Measurements from ENCODE around the gene PTPRT.

PTPRT gene

GRCh38 chr20:42432496-42433334 is 757.0 kb downstream of the PTPRT start:
- H3K4me1 ChIP-seq (ENCODE audit: insufficient read depth, low read length), result no peaks in the 10 kb centered on the region
- H3K36me3 ChIP-seq (ENCODE audit: insufficient read depth, low read length), result no peaks in the 10 kb centered on the region
- H3K9ac ChIP-seq (ENCODE audit: low read depth, low read length), result no peak overlapping the region
- H3K9me3 ChIP-seq (ENCODE audit: control insufficient read depth, insufficient read depth, low read length), result no peaks in the 10 kb centered on the region

DNA sequence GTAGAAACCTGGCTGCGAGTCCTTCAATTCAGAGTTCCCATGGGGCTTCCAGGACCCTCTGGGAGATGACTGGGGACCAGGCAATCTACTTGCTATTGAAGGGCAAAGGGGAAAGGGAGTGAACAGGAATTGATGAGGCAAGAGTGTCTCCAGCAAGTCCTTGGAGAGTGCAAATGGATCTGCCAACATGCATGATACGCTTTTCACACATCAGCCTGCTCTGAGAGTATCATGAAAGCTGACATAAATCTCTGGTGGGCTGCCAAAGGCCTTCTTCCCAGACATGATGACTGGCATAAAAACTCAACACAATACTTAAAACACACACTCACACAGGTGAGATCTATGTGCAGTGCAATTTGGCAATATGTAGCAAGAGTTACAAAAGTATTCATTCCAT is 759.1 kb downstream of the PTPRT start:
- no peak overlapping the region for H3K9ac ChIP-seq (ENCODE audit: low read depth, low read length)
- no peaks in the 10 kb centered on the region for H3K4me1 ChIP-seq (ENCODE audit: insufficient read depth, low read length)
- H3K9me3 ChIP-seq (ENCODE audit: control insufficient read depth, insufficient read depth, low read length), result no peaks in the 10 kb centered on the region
- H3K36me3 ChIP-seq (ENCODE audit: insufficient read depth, low read length), result no peaks in the 10 kb centered on the region

DNA sequence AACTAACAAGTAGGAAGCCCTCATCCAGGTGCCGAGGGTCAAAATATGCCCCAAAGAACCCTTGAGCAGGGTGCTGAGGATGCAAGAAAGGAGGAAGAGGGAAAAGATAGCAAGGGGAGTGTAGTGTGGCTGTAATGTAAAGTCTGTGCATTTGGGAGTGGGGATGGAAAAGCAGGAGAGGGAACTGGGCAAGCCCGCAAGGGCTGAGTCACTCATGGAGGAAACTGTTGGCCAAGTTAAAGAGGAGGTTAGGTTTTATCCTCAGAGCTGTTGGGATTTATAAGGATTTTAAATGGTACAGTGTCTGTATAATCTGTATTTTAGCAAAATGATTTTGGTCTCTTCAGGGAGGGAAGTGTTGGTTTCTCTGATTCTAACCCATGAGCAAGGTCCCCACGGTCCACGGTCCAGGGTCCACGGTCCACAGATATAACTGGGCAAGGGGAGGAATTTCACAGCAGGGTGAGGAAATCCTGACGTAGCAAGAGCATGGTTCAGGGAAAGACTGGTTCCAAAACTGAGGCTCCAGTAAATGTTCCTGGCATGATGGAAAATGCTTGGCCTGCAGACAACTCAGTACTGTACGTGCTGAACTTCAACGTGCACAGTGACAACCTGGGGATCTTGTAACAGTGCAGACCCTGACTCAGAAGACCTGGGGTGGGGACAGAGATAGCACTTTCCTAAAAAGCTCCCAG is 759.8 kb downstream of the PTPRT start:
- Histone ChIP-seq H3K36me3 (ENCODE audit: insufficient read depth, low read length) (no peaks in the 10 kb centered on the region), H3K4me1 (ENCODE audit: insufficient read depth, low read length) (no peaks in the 10 kb centered on the region), H3K9me3 (ENCODE audit: control insufficient read depth, insufficient read depth, low read length) (no peaks in the 10 kb centered on the region), H3K9ac (ENCODE audit: low read depth, low read length) (no peak overlapping the region)

DNA sequence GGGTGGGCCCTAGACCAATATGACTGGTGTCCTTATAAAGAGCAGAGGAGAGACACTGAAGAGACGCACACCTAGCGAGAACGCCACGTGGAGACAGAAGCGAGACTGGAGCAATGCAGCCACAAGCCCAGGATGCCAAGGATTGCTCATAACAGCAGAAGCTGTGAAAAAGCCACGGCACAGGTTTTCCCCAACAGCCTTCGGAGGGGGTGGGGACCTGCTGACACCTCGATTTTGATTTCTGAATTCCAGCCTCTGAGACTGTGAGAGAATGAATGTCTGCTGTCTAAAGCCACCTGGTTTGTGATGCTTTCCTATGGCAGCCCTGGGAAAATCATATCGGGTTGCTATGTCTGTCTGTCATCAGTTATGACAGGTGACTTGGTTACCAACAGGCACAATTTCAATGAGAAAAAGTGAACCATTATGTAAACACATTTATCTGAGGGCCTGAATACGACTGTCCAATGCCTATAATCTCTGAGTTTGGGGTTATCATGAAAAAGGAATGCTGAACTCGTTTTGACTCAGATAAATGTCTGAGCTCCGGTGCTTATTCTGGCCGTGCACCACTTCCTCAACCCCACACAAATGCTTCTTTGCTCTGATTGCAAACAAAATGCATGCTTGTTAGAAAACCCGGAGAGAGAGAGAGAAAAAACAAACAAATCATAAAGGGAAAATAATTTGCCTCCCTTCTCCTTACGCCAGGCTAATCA is 769.7 kb downstream of the PTPRT start:
- no peaks in the 10 kb centered on the region for H3K4me1 ChIP-seq (ENCODE audit: insufficient read depth, low read length)
- no peaks in the 10 kb centered on the region for H3K9me3 ChIP-seq (ENCODE audit: control insufficient read depth, insufficient read depth, low read length)
- H3K9ac ChIP-seq (ENCODE audit: low read depth, low read length), result no peak overlapping the region
- H3K36me3 ChIP-seq (ENCODE audit: insufficient read depth, low read length), result no peaks in the 10 kb centered on the region

DNA sequence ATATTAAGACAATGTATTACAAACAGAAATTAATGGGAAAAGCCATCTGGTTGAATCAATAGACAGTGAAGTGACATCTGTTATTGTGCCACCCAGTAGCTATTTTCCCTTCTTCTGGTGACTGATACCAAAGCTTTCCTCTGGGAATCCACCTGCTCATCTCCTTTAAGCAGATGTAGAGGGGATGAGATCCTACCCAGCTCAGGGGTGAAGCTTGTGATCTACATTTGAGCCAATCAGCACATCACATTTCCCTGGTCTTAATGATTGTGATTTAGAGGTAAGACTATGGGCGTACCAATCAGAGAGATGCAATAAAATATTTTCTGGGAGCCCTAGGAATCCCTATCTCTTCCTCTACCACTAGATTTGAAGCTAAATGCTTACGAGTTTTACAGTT is 782.9 kb downstream of the PTPRT start:
- H3K36me3 ChIP-seq (ENCODE audit: insufficient read depth, low read length), result no peaks in the 10 kb centered on the region
- no peak overlapping the region for H3K9ac ChIP-seq (ENCODE audit: low read depth, low read length)
- no peaks in the 10 kb centered on the region for H3K9me3 ChIP-seq (ENCODE audit: control insufficient read depth, insufficient read depth, low read length)
- no peaks in the 10 kb centered on the region for H3K4me1 ChIP-seq (ENCODE audit: insufficient read depth, low read length)

DNA sequence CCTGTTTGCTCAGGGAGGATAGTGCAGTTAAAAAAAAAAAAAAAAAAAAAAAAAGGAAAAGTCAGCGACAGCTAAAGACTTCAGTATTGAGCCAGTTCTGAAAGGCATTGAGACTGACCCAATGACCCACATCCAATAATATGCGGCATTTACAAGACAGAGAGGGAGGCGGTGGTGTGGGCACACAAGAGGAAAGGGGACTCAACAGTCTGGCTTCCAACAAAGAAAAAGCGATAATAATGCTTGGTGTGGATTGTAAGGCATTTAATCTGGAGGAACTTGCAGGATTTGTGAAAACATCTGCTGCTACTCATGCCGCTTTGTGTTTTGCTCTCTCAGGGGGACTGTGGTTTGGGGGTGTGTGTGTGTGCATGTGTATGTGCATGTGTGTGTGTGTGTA is 787.3 kb downstream of the PTPRT start:
- no peaks in the 10 kb centered on the region for H3K9me3 ChIP-seq (ENCODE audit: control insufficient read depth, insufficient read depth, low read length)
- no peaks in the 10 kb centered on the region for H3K36me3 ChIP-seq (ENCODE audit: insufficient read depth, low read length)
- no peaks in the 10 kb centered on the region for H3K4me1 ChIP-seq (ENCODE audit: insufficient read depth, low read length)
- H3K9ac ChIP-seq (ENCODE audit: low read depth, low read length), result no peak overlapping the region

DNA sequence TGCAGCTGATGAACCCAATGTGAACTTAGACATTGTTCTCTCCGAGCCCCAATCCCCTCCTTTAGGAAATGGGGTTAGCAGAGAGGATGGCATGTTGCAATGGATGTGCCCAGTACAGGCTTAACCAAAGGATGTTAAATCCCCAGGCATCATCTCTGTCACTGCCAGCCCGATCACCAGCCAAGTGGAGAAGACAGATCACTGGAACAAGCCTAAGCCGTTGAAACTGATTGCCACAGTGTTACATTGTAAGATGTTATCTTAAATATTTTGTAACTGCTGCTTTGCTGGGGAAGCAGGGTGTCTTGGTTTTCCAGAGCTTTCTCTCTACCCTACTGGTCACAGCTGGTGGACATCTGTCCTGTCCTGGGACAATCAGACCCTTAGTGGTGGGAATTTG is 788.1 kb downstream of the PTPRT start:
- no peaks in the 10 kb centered on the region for H3K4me1 ChIP-seq (ENCODE audit: insufficient read depth, low read length)
- no peak overlapping the region for H3K9ac ChIP-seq (ENCODE audit: low read depth, low read length)
- no peaks in the 10 kb centered on the region for H3K36me3 ChIP-seq (ENCODE audit: insufficient read depth, low read length)
- H3K9me3 ChIP-seq (ENCODE audit: control insufficient read depth, insufficient read depth, low read length), result no peaks in the 10 kb centered on the region

GRCh38 chr20:42399802-42400201 is 789.9 kb downstream of the PTPRT start:
- no peaks in the 10 kb centered on the region for H3K36me3 ChIP-seq (ENCODE audit: insufficient read depth, low read length)
- no peaks in the 10 kb centered on the region for H3K4me1 ChIP-seq (ENCODE audit: insufficient read depth, low read length)
- no peak overlapping the region for H3K9ac ChIP-seq (ENCODE audit: low read depth, low read length)

GRCh38 chr20:42392442-42392841 is 797.3 kb downstream of the PTPRT start:
- H3K9me3 ChIP-seq (ENCODE audit: control insufficient read depth, insufficient read depth, low read length), result no peaks in the 10 kb centered on the region
- no peaks in the 10 kb centered on the region for H3K4me1 ChIP-seq (ENCODE audit: insufficient read depth, low read length)
- H3K36me3 ChIP-seq (ENCODE audit: insufficient read depth, low read length), result no peaks in the 10 kb centered on the region
- no peak overlapping the region for H3K9ac ChIP-seq (ENCODE audit: low read depth, low read length)

More at GRCh38 chr20:42399802-42400201, 789.9 kb downstream of the PTPRT start:
- H3K9me3 ChIP-seq (ENCODE audit: control insufficient read depth, insufficient read depth, low read length), result no peaks in the 10 kb centered on the region

GRCh38 chr20:42391807-42392206 is 797.9 kb downstream of the PTPRT start:
- Histone ChIP-seq H3K4me1 (ENCODE audit: insufficient read depth, low read length) (no peaks in the 10 kb centered on the region), H3K36me3 (ENCODE audit: insufficient read depth, low read length) (no peaks in the 10 kb centered on the region)

DNA sequence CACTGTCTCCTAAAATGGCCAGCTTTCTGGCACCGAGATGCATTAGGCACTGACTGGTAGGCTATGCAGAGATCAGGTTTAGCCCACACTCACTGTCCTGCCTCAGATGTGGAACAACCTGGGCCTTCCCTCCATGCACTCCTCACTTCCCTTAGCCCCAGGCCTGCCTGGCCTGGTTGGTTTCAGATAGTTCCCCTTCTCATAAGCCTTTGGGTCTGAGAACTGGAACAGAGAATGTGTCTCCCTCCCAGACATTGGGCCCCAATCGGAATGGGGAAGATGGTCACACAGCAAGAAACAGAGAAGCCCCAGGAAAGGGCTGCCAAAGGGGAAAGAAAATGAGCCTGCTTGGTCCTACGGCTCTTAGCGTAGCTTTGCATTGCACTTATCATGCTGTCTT is 809.4 kb downstream of the PTPRT start:
- Histone ChIP-seq H3K36me3 (ENCODE audit: insufficient read depth, low read length) (no peaks in the 10 kb centered on the region), H3K4me1 (ENCODE audit: insufficient read depth, low read length) (no peaks in the 10 kb centered on the region), H3K9me3 (ENCODE audit: control insufficient read depth, insufficient read depth, low read length) (no peaks in the 10 kb centered on the region), H3K9ac (ENCODE audit: low read depth, low read length) (no peak overlapping the region)

More at GRCh38 chr20:42391807-42392206, 797.9 kb downstream of the PTPRT start:
- Histone ChIP-seq H3K9me3 (ENCODE audit: control insufficient read depth, insufficient read depth, low read length) (no peaks in the 10 kb centered on the region), H3K9ac (ENCODE audit: low read depth, low read length) (no peak overlapping the region)

GRCh38 chr20:42379385-42379784 is 810.3 kb downstream of the PTPRT start:
- Histone ChIP-seq H3K4me1 (ENCODE audit: insufficient read depth, low read length) (no peaks in the 10 kb centered on the region), H3K9ac (ENCODE audit: low read depth, low read length) (no peak overlapping the region), H3K36me3 (ENCODE audit: insufficient read depth, low read length) (no peaks in the 10 kb centered on the region), H3K9me3 (ENCODE audit: control insufficient read depth, insufficient read depth, low read length) (no peaks in the 10 kb centered on the region)

GRCh38 chr20:42378826-42379225 is 810.9 kb downstream of the PTPRT start:
- Histone ChIP-seq H3K36me3 (ENCODE audit: insufficient read depth, low read length) (no peaks in the 10 kb centered on the region), H3K4me1 (ENCODE audit: insufficient read depth, low read length) (no peaks in the 10 kb centered on the region), H3K9ac (ENCODE audit: low read depth, low read length) (no peak overlapping the region), H3K9me3 (ENCODE audit: control insufficient read depth, insufficient read depth, low read length) (no peaks in the 10 kb centered on the region)

DNA sequence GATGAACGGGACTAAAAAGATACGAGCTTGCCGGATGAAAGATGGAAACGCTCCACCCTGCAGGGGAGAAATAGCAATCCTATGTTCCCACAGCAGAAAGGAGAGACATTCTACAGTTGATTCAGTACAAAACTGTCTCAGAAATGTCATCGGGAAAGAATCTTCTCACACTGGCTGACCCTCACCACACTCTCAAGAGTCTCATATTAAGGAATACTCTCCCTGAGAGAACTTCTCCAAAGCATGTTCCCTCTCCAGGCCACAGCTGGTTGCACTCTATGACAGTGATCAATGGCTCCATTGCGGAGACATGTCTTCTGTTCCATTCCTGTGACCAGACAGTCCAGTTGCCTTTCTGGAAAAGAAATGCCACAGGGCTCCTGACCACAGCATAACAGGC is 813.6 kb downstream of the PTPRT start:
- Histone ChIP-seq H3K9me3 (ENCODE audit: control insufficient read depth, insufficient read depth, low read length) (no peaks in the 10 kb centered on the region), H3K9ac (ENCODE audit: low read depth, low read length) (no peak overlapping the region), H3K4me1 (ENCODE audit: insufficient read depth, low read length) (no peaks in the 10 kb centered on the region), H3K36me3 (ENCODE audit: insufficient read depth, low read length) (no peaks in the 10 kb centered on the region)

Measured in ES-I3 (cell line).